ENCODE data around the gene WFDC8. TPM values are rescaled to one million over a fixed set of nuclear protein-coding genes. Genes with fewer than 3 reads are reported as not detected.
"Not testable (repeated sequence)": the region's sequence is repeated elsewhere in the genome, so short reads cannot be mapped to it uniquely, and the experiment has no call there.

WFDC8 gene
- total RNA-seq, 1 experiment from 2014 or later, result not detected

- intact Hi-C loops (cut with micrococcal nuclease), result no loop called here
- no peak overlapping the region for H3K4me3 ChIP-seq (ENCODE audit: low read length)
- no peak overlapping the region for H3K9ac ChIP-seq (ENCODE audit: low read length)
- H2AFZ ChIP-seq (ENCODE audit: low read length), result no peak overlapping the region
- ChIA-PET POLR2A (ENCODE audit: unreplicated experiment) (no interaction called here), CTCF (no interaction called here)
- no peak for TF ChIP-seq EZH2phosphoT487 (IDR thresholded peaks at IDR 0.05; ENCODE audit: borderline replicate concordance, low read length)
- no peak for TF ChIP-seq CTCF (conservative IDR thresholded peaks at IDR 0.05; ENCODE audit: low read depth, low read length)
- TF ChIP-seq EZH2 (IDR thresholded peaks at IDR 0.05; ENCODE audit: low read length, unreplicated experiment), result no peak
- H3K79me2 ChIP-seq (ENCODE audit: low read length), result no peaks in the 10 kb centered on the region
- peaks cover 30% of the 10 kb centered on the region for H3K27me3 ChIP-seq (ENCODE audit: low read length)
- BruUV-seq (replicated peaks), result no TSS peak
- no peaks in the 10 kb centered on the region for H3K9me3 ChIP-seq (ENCODE audit: low read length)
- no peak for ATAC-seq
- no peaks in the 10 kb centered on the region for H3K36me3 ChIP-seq (ENCODE audit: low read depth, low read length)
- H3K4me1 ChIP-seq (ENCODE audit: insufficient read depth, low read length), result no peaks in the 10 kb centered on the region
- H3F3A ChIP-seq (ENCODE audit: low read length, unreplicated experiment), result no peaks in the 10 kb centered on the region
- H3K4me2 ChIP-seq (ENCODE audit: low read length), result no peak overlapping the region
- no peaks in the 10 kb centered on the region for H4K20me1 ChIP-seq (ENCODE audit: low read length)
- H3K27ac ChIP-seq (ENCODE audit: low read length), result no peak overlapping the region
- no peak for DNase-seq
- no peaks in the 10 kb centered on the region for H3K9me2 ChIP-seq (replicated peaks; ENCODE audit: low read length)
Measured at GRCh38 chr20:45576995-45577394, 2.1 kb downstream of the WFDC8 start.

GRCh38 chr20:45575931-45576330, 3.2 kb downstream of the WFDC8 start:
- no peak for TF ChIP-seq CTCF (conservative IDR thresholded peaks at IDR 0.05; ENCODE audit: low read depth, low read length)
- no peak for TF ChIP-seq EZH2 (IDR thresholded peaks at IDR 0.05; ENCODE audit: low read length, unreplicated experiment)
- H3K9ac ChIP-seq (ENCODE audit: low read length), result no peak overlapping the region
- no TSS peak for BruUV-seq (replicated peaks)
- H3K36me3 ChIP-seq (ENCODE audit: low read depth, low read length), result no peaks in the 10 kb centered on the region
- H3K79me2 ChIP-seq (ENCODE audit: low read length), result no peaks in the 10 kb centered on the region
- H3K27me3 ChIP-seq (ENCODE audit: low read length), result peaks cover 28% of the 10 kb centered on the region
- no peak overlapping the region for H3K4me2 ChIP-seq (ENCODE audit: low read length)
- no peak for DNase-seq
- no peak overlapping the region for H2AFZ ChIP-seq (ENCODE audit: low read length)
- ChIA-PET POLR2A (ENCODE audit: unreplicated experiment) (no interaction called here), CTCF (no interaction called here)
- intact Hi-C loops (cut with micrococcal nuclease), result no loop called here
- H3K27ac ChIP-seq (ENCODE audit: low read length), result no peak overlapping the region
- no peak for ATAC-seq
- H4K20me1 ChIP-seq (ENCODE audit: low read length), result no peaks in the 10 kb centered on the region
- no peaks in the 10 kb centered on the region for H3F3A ChIP-seq (ENCODE audit: low read length, unreplicated experiment)
- no peaks in the 10 kb centered on the region for H3K4me1 ChIP-seq (ENCODE audit: insufficient read depth, low read length)
- no peak overlapping the region for H3K4me3 ChIP-seq (ENCODE audit: low read length)
- no peaks in the 10 kb centered on the region for H3K9me2 ChIP-seq (replicated peaks; ENCODE audit: low read length)
- no peaks in the 10 kb centered on the region for H3K9me3 ChIP-seq (ENCODE audit: low read length)

GRCh38 chr20:45569650-45570049, 9.4 kb downstream of the WFDC8 start:
- POLR2A ChIA-PET (ENCODE audit: unreplicated experiment); H3K4me2 ChIP-seq (ENCODE audit: low read length); H4K20me1 ChIP-seq (ENCODE audit: low read length); DNase-seq; CTCF ChIA-PET; ATAC-seq; H3K9me3 ChIP-seq (ENCODE audit: low read length); H3F3A ChIP-seq (ENCODE audit: low read length, unreplicated experiment); H2AFZ ChIP-seq (ENCODE audit: low read length); H3K9ac ChIP-seq (ENCODE audit: low read length); H3K4me3 ChIP-seq (ENCODE audit: low read length); BruUV-seq (replicated peaks); H3K27ac ChIP-seq (ENCODE audit: low read length); H3K36me3 ChIP-seq (ENCODE audit: low read depth, low read length); H3K79me2 ChIP-seq (ENCODE audit: low read length); intact Hi-C loops (cut with micrococcal nuclease); H3K9me2 ChIP-seq (replicated peaks; ENCODE audit: low read length); H3K4me1 ChIP-seq (ENCODE audit: insufficient read depth, low read length): not testable (repeated sequence)
- peaks cover 32% of the 10 kb centered on the region for H3K27me3 ChIP-seq (ENCODE audit: low read length)
